Trophoblast cell (in vitro differentiated cells and primary cell): ENCODE measurements around the gene ACOT11.

ENCODE experiments used
- DNase-seq, 2 donors: peaks; one replicate each; pipeline ENCODE4 v3.0.0-alpha.2; 2016
- H2AFZ ChIP-seq: 2 replicates; pipeline ENCODE4 v1.6.1; 2013; ENCODE audit warnings: low read length, moderate library complexity, mild to moderate bottlenecking; ENCODE audit not compliant: insufficient read depth, poor library complexity
- H2AK5ac ChIP-seq: 2 replicates; pipeline ENCODE4 v1.6.1; 2013; ENCODE audit warnings: mild to moderate bottlenecking, low read length
- H2BK120ac ChIP-seq: 2 replicates; pipeline ENCODE4 v1.6.1; 2013; ENCODE audit warnings: low read length, mild to moderate bottlenecking, moderate library complexity; ENCODE audit not compliant: insufficient read depth, poor library complexity
- H2BK12ac ChIP-seq: 2 replicates; pipeline ENCODE4 v1.6.1; 2013; ENCODE audit warnings: mild to moderate bottlenecking, low read length, moderate library complexity
- H2BK5ac ChIP-seq: 2 replicates; pipeline ENCODE4 v1.6.1; 2013; ENCODE audit warnings: low read length, low read depth, moderate library complexity, mild to moderate bottlenecking; ENCODE audit not compliant: poor library complexity
- H3K14ac ChIP-seq: 2 replicates; pipeline ENCODE4 v1.6.1; 2013; ENCODE audit warnings: mild to moderate bottlenecking, low read length
- H3K18ac ChIP-seq: 2 replicates; pipeline ENCODE4 v1.6.1; 2013; ENCODE audit warnings: mild to moderate bottlenecking, low read length
- H3K23ac ChIP-seq: 2 replicates; pipeline ENCODE4 v1.6.1; 2013; ENCODE audit warnings: low read length
- H3K27ac ChIP-seq: 2 replicates; pipeline ENCODE4 v1.5.1; 2013; ENCODE audit warnings: low read depth, mild to moderate bottlenecking, inconsistent platforms, low read length, moderate library complexity
- H3K27me3 ChIP-seq: 2 replicates; pipeline ENCODE4 v1.6.1; 2013; ENCODE audit warnings: inconsistent platforms, mild to moderate bottlenecking, low read length, moderate library complexity; ENCODE audit not compliant: insufficient read depth
- H3K36me3 ChIP-seq, 2 experiments: 1 replicate in 1 of 2; 2 replicates in 1 of 2; pipeline ENCODE4 v1.6.1; 2013; ENCODE audit warnings: low read length in 2 of 2, mild to moderate bottlenecking in 2 of 2, moderate library complexity in 1 of 2; ENCODE audit not compliant: insufficient read depth in 2 of 2, control insufficient read depth in 1 of 2
- H3K4ac ChIP-seq: 2 replicates; pipeline ENCODE4 v1.6.1; 2013; ENCODE audit warnings: low read depth, mild to moderate bottlenecking, low read length, moderate library complexity
- H3K4me1 ChIP-seq, 2 experiments: 1 replicate in 1 of 2; 2 replicates in 1 of 2; pipeline ENCODE4 v1.6.1; 2013; ENCODE audit warnings: low read length in 2 of 2, mild to moderate bottlenecking in 2 of 2, moderate library complexity in 1 of 2; ENCODE audit not compliant: insufficient read depth in 2 of 2, control insufficient read depth in 1 of 2
- H3K4me2 ChIP-seq: 2 replicates; pipeline ENCODE4 v1.6.1; 2013; ENCODE audit warnings: inconsistent platforms, mild to moderate bottlenecking, low read length, moderate library complexity
- H3K4me3 ChIP-seq: 2 replicates; pipeline ENCODE4 v1.5.1; 2013; ENCODE audit warnings: mild to moderate bottlenecking, low read depth, low read length, inconsistent platforms
- H3K79me1 ChIP-seq: one replicate; pipeline ENCODE4 v1.6.1; 2013; ENCODE audit warnings: low read length
- H3K79me2 ChIP-seq: 2 replicates; pipeline ENCODE4 v1.6.1; 2013; ENCODE audit warnings: low read length, mild to moderate bottlenecking; ENCODE audit not compliant: control insufficient read depth, insufficient read depth, poor library complexity
- H3K9ac ChIP-seq: 2 replicates; pipeline ENCODE4 v1.6.1; 2013; ENCODE audit warnings: mild to moderate bottlenecking, low read length
- H3K9me3 ChIP-seq: 2 replicates; pipeline ENCODE4 v1.6.1; 2013; ENCODE audit warnings: low read depth, mild to moderate bottlenecking, control low read depth, inconsistent platforms, low read length; ENCODE audit not compliant: insufficient read depth
- H4K12ac ChIP-seq: 2 replicates; pipeline ENCODE4 v1.6.1; 2013; ENCODE audit warnings: low read depth, mild to moderate bottlenecking, low read length, moderate library complexity
- H4K8ac ChIP-seq: 2 replicates; pipeline ENCODE4 v1.6.1; 2013; ENCODE audit warnings: low read depth, mild to moderate bottlenecking, low read length, moderate library complexity
- H4K91ac ChIP-seq: one replicate; pipeline ENCODE4 v1.6.1; 2013; ENCODE audit warnings: low read depth, mild to moderate bottlenecking, low read length, moderate library complexity
- WGBS: extraction: QIAGEN DNeasy Blood & Tissue Kit; methylation state at CpG from one replicate; pipeline ENCODE4 v1.1.7; 2013; ENCODE audit warnings: missing lambda C conversion rate; ENCODE audit not compliant: insufficient read length, insufficient coverage; ENCODE audit errors: extremely low coverage; 5-methylcytosine and 5-hydroxymethylcytosine counted together

Gene ACOT11

DNA sequence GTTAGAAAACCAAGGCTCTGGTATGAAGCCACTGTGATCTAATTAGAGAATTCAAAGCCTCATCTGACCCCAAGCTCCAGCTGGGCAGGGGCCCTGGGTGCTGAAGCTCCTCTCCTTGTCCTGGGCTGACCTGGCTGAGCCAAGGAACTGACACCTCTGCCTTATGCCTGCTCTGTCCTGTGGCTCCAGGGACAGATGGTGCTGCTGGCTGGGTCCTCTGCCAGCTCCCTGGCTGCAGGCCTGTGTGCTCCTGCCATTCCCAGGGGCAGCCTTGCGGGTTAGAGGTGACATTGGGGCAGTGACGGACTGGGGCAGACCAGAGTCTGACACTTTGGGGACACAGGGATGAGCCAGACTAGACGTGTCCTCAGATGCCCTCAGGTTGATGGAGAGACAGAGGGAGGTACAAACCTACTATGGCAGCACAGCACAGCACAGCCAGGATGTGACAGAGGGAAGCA is 11.8 kb downstream of the ACOT11 start:
- H3K4ac ChIP-seq = no peak overlapping the region
- no peak overlapping the region for H3K14ac ChIP-seq
- H4K8ac ChIP-seq = no peak overlapping the region
- no peak overlapping the region for H2AK5ac ChIP-seq
- H4K91ac ChIP-seq = no peak overlapping the region
- H3K18ac ChIP-seq = no peak overlapping the region
- H3K9ac ChIP-seq = no peak overlapping the region
- no peak overlapping the region for H3K4me3 ChIP-seq
- no peaks in the 10 kb centered on the region for H3K79me1 ChIP-seq
- H2BK5ac ChIP-seq = no peak overlapping the region
- H2BK12ac ChIP-seq = no peak overlapping the region
- H3K79me2 ChIP-seq = no peaks in the 10 kb centered on the region
- H3K36me3 ChIP-seq = no peaks in the 10 kb centered on the region
- peaks cover 4% of the 10 kb centered on the region for H3K9me3 ChIP-seq
- no peak overlapping the region for H3K23ac ChIP-seq
- no peak overlapping the region for H4K12ac ChIP-seq
- no peaks in the 10 kb centered on the region for H3K27me3 ChIP-seq
- H2BK120ac ChIP-seq = no peak overlapping the region
- no peak overlapping the region for H3K4me2 ChIP-seq
- H3K27ac ChIP-seq = no peak overlapping the region
- no peak for DNase-seq
- no CpG with 5 or more reads among the region's 3 CpGs for WGBS
- no peak overlapping the region for H2AFZ ChIP-seq
- H3K4me1 ChIP-seq = peaks cover 0 to 5% of the 10 kb centered on the region in 2 experiments

DNA sequence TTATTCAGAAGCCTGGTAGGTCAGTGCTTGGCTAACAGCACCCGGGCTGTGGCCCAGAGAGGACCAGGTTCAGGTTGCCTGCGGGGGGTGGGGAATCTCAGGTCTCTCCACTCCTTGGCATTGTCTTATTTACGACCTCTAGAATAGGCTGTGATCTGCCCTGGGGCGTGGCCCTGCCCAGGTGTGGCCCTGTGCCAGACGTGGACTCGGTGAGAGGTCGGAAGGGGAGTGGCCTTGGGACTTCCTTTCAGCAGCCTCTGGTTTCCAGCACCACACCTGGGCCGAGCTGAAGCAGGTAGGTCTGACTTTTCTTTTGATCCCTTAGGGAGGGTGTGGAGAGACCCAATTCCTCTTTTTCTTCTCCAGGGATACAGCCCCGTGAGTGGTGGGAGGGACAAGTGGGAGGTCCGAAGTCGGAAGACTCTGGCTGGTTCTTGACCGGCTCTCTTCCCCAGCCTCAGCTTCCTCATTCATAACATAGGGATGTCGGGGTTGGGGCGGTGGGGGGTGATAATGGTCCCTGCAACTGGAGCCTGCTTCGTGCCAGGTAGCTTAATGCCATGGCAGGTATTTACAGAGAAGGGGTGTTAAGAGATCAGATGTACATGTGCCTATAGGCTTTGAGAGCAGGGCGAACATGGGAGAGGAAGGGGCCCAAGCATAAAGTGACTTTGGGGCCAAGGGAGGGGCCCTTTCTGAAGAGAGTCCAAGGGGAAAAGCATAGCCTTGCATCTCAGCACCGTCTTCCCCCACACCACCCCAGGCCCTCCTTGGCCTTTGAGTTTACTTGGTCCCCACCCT is 16.5 kb downstream of the ACOT11 start:
- Histone ChIP-seq H2AFZ (no peak overlapping the region), H3K79me1 (peaks cover 4% of the 10 kb centered on the region)
- no CpG with 5 or more reads among the region's 17 CpGs for WGBS

GRCh38 chr1:54565113-54565501 is 17.1 kb downstream of the ACOT11 start:
- Histone ChIP-seq H3K23ac (no peak overlapping the region), H3K9me3 (peaks cover 4% of the 10 kb centered on the region), H3K27me3 (no peaks in the 10 kb centered on the region), H4K91ac (no peak overlapping the region), H2BK5ac (no peak overlapping the region), H2BK120ac (no peak overlapping the region), H3K36me3 (no peaks in the 10 kb centered on the region), H4K8ac (no peak overlapping the region), H3K27ac (no peak overlapping the region), H3K79me1 (peaks cover 4% of the 10 kb centered on the region), H3K79me2 (no peaks in the 10 kb centered on the region), H3K4me2 (no peak overlapping the region), H4K12ac (no peak overlapping the region), H3K4me3 (no peak overlapping the region), H3K18ac (no peak overlapping the region), H2BK12ac (no peak overlapping the region), H2AK5ac (no peak overlapping the region), H3K14ac (no peak overlapping the region), H3K4me1 (peaks cover 7 to 14% of the 10 kb centered on the region in 2 experiments), H3K9ac (no peak overlapping the region), H3K4ac (no peak overlapping the region), H2AFZ (no peak overlapping the region)
- no peak for DNase-seq
- WGBS = no CpG with 5 or more reads among the region's 4 CpGs

More for the DNA sequence above, 16.5 kb downstream of the ACOT11 start:
- Histone ChIP-seq H3K9me3 (peaks cover 4% of the 10 kb centered on the region), H2BK5ac (no peak overlapping the region), H3K27me3 (no peaks in the 10 kb centered on the region), H2AK5ac (no peak overlapping the region), H3K4ac (no peak overlapping the region), H3K9ac (no peak overlapping the region), H3K18ac (no peak overlapping the region), H3K4me3 (no peak overlapping the region), H3K79me2 (no peaks in the 10 kb centered on the region), H3K14ac (no peak overlapping the region), H3K4me2 (no peak overlapping the region), H3K4me1 (peaks cover 7 to 14% of the 10 kb centered on the region in 2 experiments), H3K36me3 (no peaks in the 10 kb centered on the region), H2BK12ac (no peak overlapping the region), H2BK120ac (no peak overlapping the region), H4K8ac (no peak overlapping the region), H4K91ac (no peak overlapping the region), H3K27ac (no peak overlapping the region), H3K23ac (no peak overlapping the region), H4K12ac (no peak overlapping the region)
- DNase-seq = peak; percentile 61 to 66

DNA sequence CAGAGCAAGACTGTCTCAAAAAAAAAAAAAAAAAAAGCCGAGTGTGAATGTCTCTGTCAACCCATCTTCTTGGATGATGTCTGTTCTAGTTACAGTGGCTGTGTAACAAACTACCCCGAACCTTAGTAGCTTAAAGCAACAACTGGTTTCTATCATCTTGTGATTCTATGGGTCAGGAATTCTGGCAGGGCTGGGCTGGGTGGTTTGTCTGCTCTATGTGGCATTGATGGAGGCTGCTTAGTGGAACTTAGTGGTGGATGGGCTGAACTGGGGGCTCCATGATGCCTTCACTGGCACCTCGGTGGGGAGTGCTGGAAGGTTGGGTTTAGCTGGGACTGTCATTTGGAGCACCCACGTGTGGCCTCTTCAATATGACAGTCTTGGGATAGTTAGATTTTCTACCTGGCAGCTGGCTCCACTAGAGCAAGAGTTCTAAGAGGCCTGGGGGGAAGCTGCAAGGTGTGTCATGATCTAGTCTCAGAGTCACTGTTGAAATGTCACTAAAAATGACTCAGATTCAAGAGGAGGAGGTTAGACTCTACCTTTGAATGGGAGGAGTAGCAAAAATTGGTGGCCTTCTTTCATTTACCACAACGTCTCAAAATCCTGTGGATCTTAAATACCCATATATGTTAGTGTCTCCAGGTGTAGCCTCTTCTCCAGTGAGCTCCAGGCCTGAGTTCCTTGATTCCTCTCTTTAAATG is 18.6 kb downstream of the ACOT11 start:
- H2BK5ac ChIP-seq = no peak overlapping the region
- H3K4ac ChIP-seq = no peak overlapping the region
- no peak overlapping the region for H3K27ac ChIP-seq
- no peak overlapping the region for H2AFZ ChIP-seq
- H3K27me3 ChIP-seq = no peaks in the 10 kb centered on the region
- H3K36me3 ChIP-seq = no peaks in the 10 kb centered on the region
- no peak overlapping the region for H3K14ac ChIP-seq
- H2BK12ac ChIP-seq = no peak overlapping the region
- no peak overlapping the region for H3K23ac ChIP-seq
- no peak overlapping the region for H3K18ac ChIP-seq
- peaks cover 11 to 18% of the 10 kb centered on the region in 2 experiments for H3K4me1 ChIP-seq
- DNase-seq = peak; percentile 71 to 72
- no peak overlapping the region for H4K12ac ChIP-seq
- H3K9me3 ChIP-seq = peaks cover 4% of the 10 kb centered on the region
- H3K79me2 ChIP-seq = no peaks in the 10 kb centered on the region
- H3K9ac ChIP-seq = no peak overlapping the region
- no peak overlapping the region for H4K8ac ChIP-seq
- H2AK5ac ChIP-seq = no peak overlapping the region
- no peak overlapping the region for H3K4me3 ChIP-seq
- H3K79me1 ChIP-seq = peaks cover 4% of the 10 kb centered on the region
- no peak overlapping the region for H2BK120ac ChIP-seq
- no peak overlapping the region for H3K4me2 ChIP-seq
- H4K91ac ChIP-seq = no peak overlapping the region
- WGBS = no CpG with 5 or more reads among the region's 5 CpGs
